NCI-H510A treated with DMSO at 0.1 percent for 48 hours (cell line): ENCODE data around the gene MYOF.
"Not testable (repeated sequence)": the region's sequence is repeated elsewhere in the genome, so short reads cannot be mapped to it uniquely, and the experiment has no call there.

Experiments
- DNase-seq: peaks from one replicate; lab custom pipeline; 2025; lab: John Stamatoyannopoulos, UW

MYOF gene

GRCh38 chr10:93425861-93426260 is 56.3 kb downstream of the MYOF start:
- DNase-seq = no peak

GRCh38 chr10:93422118-93422517 is 60.0 kb downstream of the MYOF start:
- no peak for DNase-seq

- DNase-seq = peak; percentile 20
Observed at GRCh38 chr10:93420944-93421825, 60.9 kb downstream of the MYOF start.

- DNase-seq = no peak
Observed at GRCh38 chr10:93420091-93420490, 62.0 kb downstream of the MYOF start.

- DNase-seq = not testable (repeated sequence)
Observed at GRCh38 chr10:93419016-93419415, 63.1 kb downstream of the MYOF start.

- DNase-seq = no peak
Observed at GRCh38 chr10:93417921-93418320, 64.2 kb downstream of the MYOF start.

GRCh38 chr10:93417266-93417665 is 64.9 kb downstream of the MYOF start:
- DNase-seq = peak; percentile 15

GRCh38 chr10:93416824-93417223 is 65.3 kb downstream of the MYOF start:
- no peak for DNase-seq

GRCh38 chr10:93415693-93416092 is 66.4 kb downstream of the MYOF start:
- no peak for DNase-seq

- no peak for DNase-seq
Observed at GRCh38 chr10:93413252-93413689, 68.9 kb downstream of the MYOF start.

GRCh38 chr10:93412801-93413200 is 69.3 kb downstream of the MYOF start:
- no peak for DNase-seq

- DNase-seq = no peak
Observed at GRCh38 chr10:93410697-93411348, 71.3 kb downstream of the MYOF start.

GRCh38 chr10:93408783-93409182 is 73.4 kb downstream of the MYOF start:
- DNase-seq = no peak

GRCh38 chr10:93406364-93407145 is 75.6 kb downstream of the MYOF start:
- DNase-seq = no peak

- no peak for DNase-seq
Observed at GRCh38 chr10:93404048-93404354, 78.1 kb downstream of the MYOF start.

- DNase-seq = no peak
Observed at GRCh38 chr10:93403152-93404047, 78.7 kb downstream of the MYOF start.

- DNase-seq = no peak
Observed at GRCh38 chr10:93402192-93402591, 79.9 kb downstream of the MYOF start.

- DNase-seq = no peak
Observed at GRCh38 chr10:93398528-93398927, 83.6 kb downstream of the MYOF start.

- no peak for DNase-seq
Observed at GRCh38 chr10:93397020-93397419, 85.1 kb downstream of the MYOF start.

- no peak for DNase-seq
Observed at GRCh38 chr10:93393211-93393610, 88.9 kb downstream of the MYOF start.

- no peak for DNase-seq
Observed at GRCh38 chr10:93392121-93392520, 90.0 kb downstream of the MYOF start.
